IMR-90 (cell line): ENCODE results near the gene CDCA4. TPM values are rescaled to one million over a fixed set of nuclear protein-coding genes. Genes with fewer than 3 reads are reported as not detected.

ENCODE experiments used
- ATAC-seq: fragments of 200-7000 bp; cut with Tn5 transposase; 2 replicates; pipeline ENCODE4 v1.9.1; 2020; ENCODE audit warnings: low read depth, mild to moderate bottlenecking, moderate library complexity
- BruUV-seq: library from RNA; stranded (reverse); fragments of 400-500 nt; replicated peaks from 2 replicates; lab custom pipeline; 2021; lab: Mats Ljungman, UMichigan
- CTCF ChIA-PET: fragments of 300-600 bp; formaldehyde crosslinking; extraction: SDS; loops from one replicate; lab custom pipeline; 2021; ENCODE audit warnings: antibody characterized with exemption; lab: Yijun Ruan, JAX
- POLR2A ChIA-PET: fragments of 300-600 bp; sonication (Branson Sonifier 250); formaldehyde crosslinking; loops from one replicate; lab custom pipeline; 2022; ENCODE audit warnings: antibody characterized with exemption; ENCODE audit not compliant: unreplicated experiment; lab: Charles Lee
- DNase-seq: peaks from one replicate; pipeline ENCODE4 v3.0.0; 2013
- H2AFZ ChIP-seq: replicated peaks from 2 replicates; pipeline ENCODE3; 2013; ENCODE audit warnings: low read length, mild to moderate bottlenecking; ENCODE audit not compliant: poor library complexity
- H2AK5ac ChIP-seq: 2 replicates; pipeline ENCODE4 v1.6.1; 2013; ENCODE audit warnings: low read depth, low read length, inconsistent platforms
- H2AK9ac ChIP-seq: replicated peaks from 2 replicates; pipeline ENCODE3; 2013; ENCODE audit warnings: mild to moderate bottlenecking, low read depth, low read length, moderate library complexity; ENCODE audit not compliant: poor library complexity
- H2BK120ac ChIP-seq: 2 replicates; pipeline ENCODE4 v1.6.1; 2013; ENCODE audit warnings: low read depth, low read length, inconsistent platforms
- H2BK15ac ChIP-seq: 3 replicates; pipeline ENCODE4 v1.6.1; 2013; ENCODE audit warnings: low read depth, low read length, inconsistent platforms
- H2BK20ac ChIP-seq: 2 replicates; pipeline ENCODE4 v1.6.1; 2013; ENCODE audit warnings: low read depth, mild to moderate bottlenecking, inconsistent platforms, low read length, moderate library complexity
- H2BK5ac ChIP-seq: 2 replicates; pipeline ENCODE4 v1.6.1; 2013; ENCODE audit warnings: mild to moderate bottlenecking, low read depth, low read length, inconsistent platforms; ENCODE audit not compliant: poor library complexity, severe bottlenecking
- H3K14ac ChIP-seq: replicated peaks from 2 replicates; pipeline ENCODE4 v1.6.1; 2013; ENCODE audit warnings: low read depth, low read length, inconsistent platforms
- H3K18ac ChIP-seq: 2 replicates; pipeline ENCODE4 v1.6.1; 2013; ENCODE audit warnings: low read depth, low read length, control low read depth
- H3K23ac ChIP-seq: 2 replicates; pipeline ENCODE4 v1.6.1; 2013; ENCODE audit warnings: low read depth, low read length, inconsistent platforms
- H3K27ac ChIP-seq: 2 replicates; pipeline ENCODE4 v1.5.1; 2013; ENCODE audit warnings: mild to moderate bottlenecking, control low read depth, low read length; ENCODE audit not compliant: insufficient read depth
- H3K27me3 ChIP-seq: 2 replicates; pipeline ENCODE4 v1.6.1; 2013; ENCODE audit warnings: low read length; ENCODE audit not compliant: control insufficient read depth, insufficient read depth
- H3K36me3 ChIP-seq: 2 replicates; pipeline ENCODE4 v1.6.1; 2013; ENCODE audit warnings: low read length, mixed read lengths; ENCODE audit not compliant: control insufficient read depth, insufficient read depth
- H3K4ac ChIP-seq: 2 replicates; pipeline ENCODE4 v1.6.1; 2013; ENCODE audit warnings: low read depth, low read length, inconsistent platforms
- H3K4me1 ChIP-seq: 2 replicates; pipeline ENCODE4 v1.6.1; 2013; ENCODE audit warnings: low read length, mixed read lengths; ENCODE audit not compliant: control insufficient read depth, insufficient read depth
- H3K4me2 ChIP-seq: 2 replicates; pipeline ENCODE4 v1.6.1; 2013; ENCODE audit warnings: low read depth, mild to moderate bottlenecking, control low read depth, low read length, moderate library complexity
- H3K4me3 ChIP-seq: 2 replicates; pipeline ENCODE4 v1.5.1; 2013; ENCODE audit warnings: low read depth, mild to moderate bottlenecking, control low read depth, low read length, moderate library complexity; ENCODE audit not compliant: insufficient read depth
- H3K56ac ChIP-seq: 2 replicates; pipeline ENCODE4 v1.6.1; 2013; ENCODE audit warnings: low read length, inconsistent platforms; ENCODE audit not compliant: insufficient read depth; ENCODE audit errors: extremely low read depth
- H3K79me1 ChIP-seq, 2 experiments: 2 replicates each; pipeline ENCODE4 v1.6.1; 2013; ENCODE audit warnings: low read length in 2 of 2, inconsistent platforms in 1 of 2, low read depth in 1 of 2
- H3K9ac ChIP-seq: 2 replicates; pipeline ENCODE4 v1.6.1; 2013; ENCODE audit warnings: low read depth, low read length, control low read depth
- H3K9me1 ChIP-seq: 2 replicates; pipeline ENCODE4 v1.6.1; 2013; ENCODE audit warnings: low read length, inconsistent platforms; ENCODE audit not compliant: insufficient read depth
- H3K9me3 ChIP-seq: 2 replicates; pipeline ENCODE4 v1.6.1; 2013; ENCODE audit warnings: low read length; ENCODE audit not compliant: control insufficient read depth, insufficient read depth
- H4K20me1 ChIP-seq: 2 replicates; pipeline ENCODE4 v1.6.1; 2013; ENCODE audit warnings: low read length, inconsistent platforms; ENCODE audit not compliant: insufficient read depth
- H4K5ac ChIP-seq: 2 replicates; pipeline ENCODE4 v1.6.1; 2013; ENCODE audit warnings: mild to moderate bottlenecking, low read depth, low read length, control low read depth
- H4K8ac ChIP-seq, 2 experiments: 2 replicates each; pipeline ENCODE4 v1.6.1; 2013; ENCODE audit warnings: low read depth in 2 of 2, low read length in 2 of 2, control low read depth in 1 of 2, inconsistent platforms in 1 of 2
- H4K91ac ChIP-seq: 2 replicates; pipeline ENCODE4 v1.6.1; 2013; ENCODE audit warnings: low read depth, low read length, inconsistent platforms; ENCODE audit not compliant: insufficient read depth
- BHLHE40 ChIP-seq: fragments of 150-350 bp; IDR thresholded peaks from 2 replicates; pipeline ENCODE4 v1.6.1; 2016; ENCODE audit warnings: mild to moderate bottlenecking, low read depth, low read length
- CEBPB ChIP-seq: IDR thresholded peaks from 2 replicates; pipeline ENCODE4 v1.6.1; 2012; ENCODE audit warnings: low read depth, low read length, improper control_type of control experiment
- MXI1 ChIP-seq: IDR thresholded peaks from 2 replicates; pipeline ENCODE4 v1.6.1; 2012; ENCODE audit warnings: low read depth, mild to moderate bottlenecking, low read length, moderate library complexity, borderline replicate concordance
- NFE2L2 ChIP-seq: fragments of 150-350 bp; IDR thresholded peaks from 2 replicates; pipeline ENCODE4 v1.6.1; 2016; ENCODE audit warnings: low read depth, mild to moderate bottlenecking, low read length
- POLR2A ChIP-seq: IDR thresholded peaks from 2 replicates; pipeline ENCODE4 v1.6.1; 2012; ENCODE audit warnings: mild to moderate bottlenecking, low read depth, low read length
- RAD21 ChIP-seq: IDR thresholded peaks from 2 replicates; pipeline ENCODE4 v1.6.1; 2012; ENCODE audit warnings: low read length, improper control_type of control experiment
- RCOR1 ChIP-seq: IDR thresholded peaks from 2 replicates; pipeline ENCODE4 v1.6.1; 2012; ENCODE audit warnings: mild to moderate bottlenecking, low read length, improper control_type of control experiment; ENCODE audit not compliant: insufficient replicate concordance
- WGBS, 2 experiments: methylation state at CpG; one replicate each; pipeline versions ENCODE4 v1.1.5 to v1.1.7; 2013; ENCODE audit warnings: missing lambda C conversion rate in 2 of 2; ENCODE audit not compliant: insufficient read length in 1 of 2; ENCODE audit errors: extremely low coverage in 2 of 2; 5-methylcytosine and 5-hydroxymethylcytosine counted together
- dilution Hi-C: fragments of 300-500 bp; cut with HindIII; formaldehyde crosslinking; loops from one replicate; pipeline ENCODE4 v1.14.3; 2018; ENCODE audit warnings: low sequenced_read_pairs; ENCODE audit not compliant: unreplicated experiment
- in situ Hi-C: fragments of 300-500 bp; cut with MboI; formaldehyde crosslinking; loops from 3 replicates; pipeline ENCODE4 v1.14.3; 2019; ENCODE audit warnings: low sequenced_read_pairs, inconsistent platforms, mixed read lengths
- intact Hi-C: fragments of 100-400 bp; cut with micrococcal nuclease; formaldehyde crosslinking; loops from 2 replicates; pipeline ENCODE4 v1.10.0; 2022
- polyA plus RNA-seq, 3 experiments: library from polyadenylated mRNA; depleted of rRNA; stranded (reverse); fragments of >200 nt; gene quantifications; 2 replicates each; pipeline ENCODE4 v1.2.3, GENCODE V29; 2012; ENCODE audit warnings: low replicate concordance in 1 of 3
- total RNA-seq: library from RNA; depleted of rRNA; stranded (reverse); fragments of >200 nt; gene quantifications from 2 replicates; pipeline ENCODE4 v1.2.3, GENCODE V29; 2012
- TF ChIP-seq, protein P1 (sequence below): fragments of 150-350 bp; IDR thresholded peaks from 2 replicates; pipeline ENCODE4 v1.6.1; 2016; ENCODE audit warnings: low read depth, mild to moderate bottlenecking, low read length, moderate library complexity, borderline replicate concordance
- TF ChIP-seq, protein P2 (sequence below): conservative IDR thresholded peaks from 2 replicates; pipeline ENCODE4 v1.5.1; 2012; ENCODE audit warnings: mild to moderate bottlenecking, low read depth, low read length, improper control_type of control experiment

The CDCA4 gene
- total and polyA plus RNA-seq, 2 of the 4 experiments (the other 2 are of a cell fraction): 17.7 to 18.6 TPM

DNA sequence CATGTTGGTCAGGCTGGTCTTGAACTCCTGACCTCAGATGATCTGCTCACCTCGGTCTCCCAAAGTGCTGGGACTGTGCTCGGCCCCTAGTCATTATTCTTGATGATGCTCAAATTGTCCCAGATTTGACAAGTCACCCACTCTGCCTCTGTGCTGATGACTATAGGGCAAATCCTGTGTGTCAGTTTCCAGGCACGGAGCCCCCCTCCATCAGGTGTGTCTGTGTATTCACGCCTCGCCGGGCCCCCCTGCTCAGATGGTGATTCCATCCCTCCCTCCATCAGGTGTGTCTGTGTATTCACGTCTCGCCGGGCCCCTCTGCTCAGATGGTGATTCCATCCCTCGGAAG is 48.6 kb upstream of the CDCA4 start:
- Histone ChIP-seq H3K4ac (no peak overlapping the region; the same call in 1 of the 2 replicates), H4K91ac (no peak overlapping the region), H2AFZ (no peak overlapping the region), H2AK9ac (no peak overlapping the region), H3K23ac (no peak overlapping the region), H3K27ac (no peak overlapping the region), H3K4me1 (peaks cover 7% of the 10 kb centered on the region), H3K36me3 (no peaks in the 10 kb centered on the region), H3K9me3 (no peaks in the 10 kb centered on the region), H2BK5ac (no peak overlapping the region), H3K9me1 (peaks cover 11% of the 10 kb centered on the region; the same call in 1 of the 2 replicates), H3K79me1 (no peaks in the 10 kb centered on the region), H4K20me1 (no peaks in the 10 kb centered on the region), H3K9ac (no peak overlapping the region), H3K4me2 (no peak overlapping the region), H3K4me3 (no peak overlapping the region), H4K8ac (no peak overlapping the region), H3K27me3 (peaks cover 8% of the 10 kb centered on the region; the same call in 1 of the 2 replicates), H2AK5ac (no peak overlapping the region), H2BK20ac (no peak overlapping the region), H3K14ac (no peak overlapping the region), H2BK15ac (no peak overlapping the region), H4K5ac (no peak overlapping the region), H2BK120ac (no peak overlapping the region), H3K56ac (no peak overlapping the region), H3K18ac (no peak overlapping the region)
- ChIA-PET POLR2A (no interaction called here), CTCF (no interaction called here)
- in situ Hi-C loops: no loop called here
- BruUV-seq: no TSS peak
- dilution Hi-C loops: no loop called here
- ATAC-seq (no peak), DNase-seq (no peak)
- WGBS, 2 experiments: 90% methylated on average over 2 of the region's 10 CpGs; no CpG with 5 or more reads in 1 of the 2 experiments
- intact Hi-C loops: no loop called here
- TF ChIP-seq RAD21 (no peak), BHLHE40 (no peak), NFE2L2 (no peak), CEBPB (no peak), RCOR1 (no peak), POLR2A (no peak), MXI1 (no peak)
- TF ChIP-seq, protein P1, sequence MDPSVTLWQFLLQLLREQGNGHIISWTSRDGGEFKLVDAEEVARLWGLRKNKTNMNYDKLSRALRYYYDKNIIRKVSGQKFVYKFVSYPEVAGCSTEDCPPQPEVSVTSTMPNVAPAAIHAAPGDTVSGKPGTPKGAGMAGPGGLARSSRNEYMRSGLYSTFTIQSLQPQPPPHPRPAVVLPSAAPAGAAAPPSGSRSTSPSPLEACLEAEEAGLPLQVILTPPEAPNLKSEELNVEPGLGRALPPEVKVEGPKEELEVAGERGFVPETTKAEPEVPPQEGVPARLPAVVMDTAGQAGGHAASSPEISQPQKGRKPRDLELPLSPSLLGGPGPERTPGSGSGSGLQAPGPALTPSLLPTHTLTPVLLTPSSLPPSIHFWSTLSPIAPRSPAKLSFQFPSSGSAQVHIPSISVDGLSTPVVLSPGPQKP: no peak
- TF ChIP-seq, protein P2, sequence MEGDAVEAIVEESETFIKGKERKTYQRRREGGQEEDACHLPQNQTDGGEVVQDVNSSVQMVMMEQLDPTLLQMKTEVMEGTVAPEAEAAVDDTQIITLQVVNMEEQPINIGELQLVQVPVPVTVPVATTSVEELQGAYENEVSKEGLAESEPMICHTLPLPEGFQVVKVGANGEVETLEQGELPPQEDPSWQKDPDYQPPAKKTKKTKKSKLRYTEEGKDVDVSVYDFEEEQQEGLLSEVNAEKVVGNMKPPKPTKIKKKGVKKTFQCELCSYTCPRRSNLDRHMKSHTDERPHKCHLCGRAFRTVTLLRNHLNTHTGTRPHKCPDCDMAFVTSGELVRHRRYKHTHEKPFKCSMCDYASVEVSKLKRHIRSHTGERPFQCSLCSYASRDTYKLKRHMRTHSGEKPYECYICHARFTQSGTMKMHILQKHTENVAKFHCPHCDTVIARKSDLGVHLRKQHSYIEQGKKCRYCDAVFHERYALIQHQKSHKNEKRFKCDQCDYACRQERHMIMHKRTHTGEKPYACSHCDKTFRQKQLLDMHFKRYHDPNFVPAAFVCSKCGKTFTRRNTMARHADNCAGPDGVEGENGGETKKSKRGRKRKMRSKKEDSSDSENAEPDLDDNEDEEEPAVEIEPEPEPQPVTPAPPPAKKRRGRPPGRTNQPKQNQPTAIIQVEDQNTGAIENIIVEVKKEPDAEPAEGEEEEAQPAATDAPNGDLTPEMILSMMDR: no peak
